SW480 (cell line): ENCODE data around the gene LTC4S.
"Not testable (repeated sequence)": the region's sequence is repeated elsewhere in the genome, so short reads cannot be mapped to it uniquely, and the experiment has no call there.

Source experiments
- DNase-seq: peaks from one replicate; pipeline ENCODE4 v3.0.0-alpha.2; 2016; ENCODE audit warnings: low spot score

Gene LTC4S, protein sequence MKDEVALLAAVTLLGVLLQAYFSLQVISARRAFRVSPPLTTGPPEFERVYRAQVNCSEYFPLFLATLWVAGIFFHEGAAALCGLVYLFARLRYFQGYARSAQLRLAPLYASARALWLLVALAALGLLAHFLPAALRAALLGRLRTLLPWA

DNA sequence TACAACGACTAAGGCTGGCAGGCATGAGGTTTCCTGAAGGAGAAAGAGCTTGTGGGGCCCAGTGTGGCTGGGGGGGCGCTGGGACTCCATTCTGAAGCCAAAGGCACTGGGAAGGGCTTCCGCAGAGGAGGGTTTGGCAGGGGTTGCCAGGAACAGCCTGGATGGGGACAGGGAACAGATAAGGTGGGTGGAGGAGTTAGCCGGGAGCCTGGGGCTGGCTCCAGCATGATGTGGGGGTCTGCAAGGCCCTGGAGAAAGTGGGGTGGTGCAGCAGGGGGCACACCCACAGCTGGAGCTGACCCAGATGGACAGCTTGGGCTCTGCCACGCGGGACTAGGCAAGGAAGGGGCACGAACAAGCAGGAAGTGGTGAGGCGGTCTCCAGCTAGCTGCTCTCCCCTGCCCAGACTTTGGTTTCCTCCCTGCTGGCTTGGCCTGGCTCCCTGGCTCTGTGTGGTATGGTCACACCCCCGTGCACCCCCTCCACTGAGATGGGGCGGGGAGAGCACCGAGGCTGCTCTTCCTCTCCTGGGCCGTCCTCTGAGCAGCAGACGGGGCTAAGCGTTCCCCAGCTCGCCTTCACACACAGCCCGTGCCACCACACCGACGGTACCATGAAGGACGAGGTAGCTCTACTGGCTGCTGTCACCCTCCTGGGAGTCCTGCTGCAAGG lies at the start of gene LTC4S:
LTC4S (plus strand) TSS at position 519 of the 672 bp plus-strand sequence; CDS start at position 614, 95 bp downstream.
- DNase-seq = no peak

DNA sequence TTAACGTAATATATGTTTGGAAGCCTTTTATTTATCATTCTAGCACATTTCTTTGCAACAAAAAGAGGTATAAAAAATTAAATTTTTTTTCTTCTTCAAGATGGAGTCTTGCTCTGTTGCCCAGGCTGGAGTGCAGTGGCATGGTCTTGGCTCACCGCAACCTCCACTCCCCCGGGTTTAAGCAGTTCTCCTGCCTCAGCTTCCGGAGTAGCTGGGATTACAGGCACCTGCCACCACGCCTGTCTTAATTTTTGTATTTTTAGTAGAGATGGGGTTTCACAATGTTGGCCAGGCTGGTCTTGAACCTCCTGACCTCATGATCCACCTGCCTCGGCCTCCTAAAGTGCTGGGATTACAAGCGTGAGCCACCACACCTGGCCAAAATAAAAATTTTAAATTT lies 49.7 kb upstream of the LTC4S start:
- DNase-seq = not testable (repeated sequence)

DNA sequence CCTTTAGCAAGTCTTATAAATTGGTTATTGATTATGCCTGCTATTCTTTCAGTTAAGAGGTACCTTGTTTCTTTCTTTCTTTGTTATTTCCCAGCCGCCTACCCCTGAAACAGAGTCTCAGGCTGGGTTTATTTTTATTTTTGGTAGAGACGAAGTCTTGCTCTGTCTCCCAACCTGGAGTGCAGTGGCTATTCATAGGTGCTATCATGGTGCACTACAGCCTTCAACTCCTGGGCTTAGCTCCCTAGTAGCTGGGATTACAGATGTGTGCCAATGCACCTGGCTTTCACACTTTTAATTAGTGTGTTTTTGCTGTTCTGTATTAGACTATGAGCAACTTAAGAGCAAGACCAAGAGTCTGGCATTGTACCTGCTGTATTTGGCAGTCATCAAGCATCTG lies 46.9 kb upstream of the LTC4S start:
- no peak for DNase-seq

DNA sequence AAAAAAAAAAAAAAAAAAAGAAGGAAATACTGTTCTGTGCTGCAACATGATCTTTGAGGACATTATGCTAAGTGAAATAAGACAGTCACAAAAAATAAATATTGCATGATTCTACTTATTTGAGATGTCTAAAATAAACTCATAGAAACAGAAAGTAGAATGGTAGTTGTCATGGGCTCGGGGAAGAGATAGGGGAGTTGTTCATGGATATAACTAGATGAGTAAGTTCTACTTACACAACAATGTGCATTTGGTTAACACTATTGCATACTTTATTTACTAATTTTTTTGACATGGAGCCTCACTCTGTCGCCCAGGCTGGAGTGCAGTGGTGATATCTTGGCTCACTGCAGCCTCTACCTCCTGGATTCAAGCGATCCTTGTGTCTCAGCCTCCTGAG lies 46.0 kb upstream of the LTC4S start:
- no peak for DNase-seq

DNA sequence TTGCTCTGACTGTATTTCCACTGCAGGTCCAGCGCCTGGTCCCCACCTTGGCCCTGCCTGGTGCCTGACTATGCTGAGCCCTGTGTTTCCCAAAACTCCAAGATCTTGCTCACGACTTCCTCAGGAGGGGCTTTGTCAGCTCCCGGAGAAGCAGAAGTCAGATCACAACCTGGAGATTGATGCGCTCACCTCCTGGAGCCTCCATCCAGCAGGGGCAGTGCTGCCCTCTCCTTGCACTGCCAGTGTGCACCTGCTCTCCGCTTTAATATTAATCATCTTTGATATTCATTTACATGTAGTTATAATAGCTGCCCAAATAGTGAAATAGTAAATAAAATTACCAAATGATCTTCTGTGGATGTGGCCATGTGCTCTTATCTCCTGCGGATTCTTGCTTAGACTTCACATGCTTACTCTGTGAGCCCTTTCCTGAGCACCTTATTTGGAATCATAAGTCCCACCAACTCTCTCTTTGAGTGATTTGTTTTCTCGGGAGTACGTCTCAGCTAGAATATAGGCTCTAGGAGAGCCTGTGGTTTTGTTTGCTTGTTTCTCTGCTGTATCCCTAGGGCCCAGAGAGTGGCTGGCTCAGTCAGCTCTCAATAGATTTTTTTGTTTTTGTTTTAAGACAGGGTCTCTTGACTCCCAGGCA lies 43.8 kb upstream of the LTC4S start:
- DNase-seq = no peak

DNA sequence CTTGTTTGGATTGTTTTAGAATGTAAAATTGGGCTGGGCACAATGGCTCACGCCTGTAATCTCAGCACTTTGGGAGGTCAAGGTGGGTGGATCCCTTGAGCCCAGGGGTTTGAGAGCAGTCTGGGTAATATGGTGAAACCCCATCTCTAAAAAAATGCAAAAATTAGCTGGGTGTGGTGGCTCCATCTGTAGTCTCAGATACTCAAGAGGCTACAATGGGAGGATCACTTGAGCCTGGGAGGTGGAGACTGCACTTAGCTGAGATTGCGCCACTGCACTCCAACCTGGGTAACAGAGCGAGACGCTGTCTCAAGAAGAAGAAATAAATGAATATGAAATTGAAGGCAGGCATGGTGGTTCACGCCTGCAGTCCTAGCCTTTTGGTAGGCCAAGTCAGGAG lies 39.8 kb upstream of the LTC4S start:
- DNase-seq = no peak

DNA sequence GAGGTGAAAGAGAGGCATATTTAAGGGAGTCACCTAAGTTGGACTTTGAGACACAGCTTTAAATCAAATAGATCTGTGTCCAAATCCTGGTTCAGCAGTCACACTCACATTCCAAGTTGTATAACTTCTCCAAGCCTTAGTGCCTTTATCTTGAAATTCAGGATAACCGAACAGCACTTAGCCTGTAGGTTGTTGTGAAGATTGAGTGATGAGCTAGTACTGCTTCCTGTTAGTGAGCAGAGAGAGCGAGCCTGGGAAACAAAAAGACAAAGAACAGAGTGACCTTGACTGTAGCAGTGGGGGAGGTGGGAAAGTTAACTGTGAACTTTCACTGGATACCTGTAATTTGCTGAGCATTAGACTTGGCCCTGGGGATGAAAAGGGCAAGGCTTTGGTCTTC lies 38.8 kb upstream of the LTC4S start:
- DNase-seq = no peak

DNA sequence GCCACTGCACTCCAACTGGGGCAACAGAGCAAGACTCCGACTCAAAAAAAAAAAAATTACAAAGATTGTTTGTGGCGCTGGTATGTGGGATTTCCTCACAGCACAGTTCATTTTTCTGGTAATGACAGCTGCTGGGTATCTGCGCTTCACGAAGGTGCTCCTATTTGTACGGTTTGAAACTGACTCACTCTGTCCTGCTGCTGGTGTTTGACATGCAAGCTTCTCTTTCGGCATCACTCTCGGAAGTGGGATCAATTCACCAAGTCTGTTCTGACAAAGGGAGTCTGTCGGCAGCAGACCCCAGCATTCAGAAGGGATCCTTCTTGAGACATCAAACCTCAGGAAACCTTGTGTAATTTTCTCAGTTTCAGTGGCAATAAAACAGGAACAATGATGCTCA lies 34.8 kb upstream of the LTC4S start:
- DNase-seq = no peak

DNA sequence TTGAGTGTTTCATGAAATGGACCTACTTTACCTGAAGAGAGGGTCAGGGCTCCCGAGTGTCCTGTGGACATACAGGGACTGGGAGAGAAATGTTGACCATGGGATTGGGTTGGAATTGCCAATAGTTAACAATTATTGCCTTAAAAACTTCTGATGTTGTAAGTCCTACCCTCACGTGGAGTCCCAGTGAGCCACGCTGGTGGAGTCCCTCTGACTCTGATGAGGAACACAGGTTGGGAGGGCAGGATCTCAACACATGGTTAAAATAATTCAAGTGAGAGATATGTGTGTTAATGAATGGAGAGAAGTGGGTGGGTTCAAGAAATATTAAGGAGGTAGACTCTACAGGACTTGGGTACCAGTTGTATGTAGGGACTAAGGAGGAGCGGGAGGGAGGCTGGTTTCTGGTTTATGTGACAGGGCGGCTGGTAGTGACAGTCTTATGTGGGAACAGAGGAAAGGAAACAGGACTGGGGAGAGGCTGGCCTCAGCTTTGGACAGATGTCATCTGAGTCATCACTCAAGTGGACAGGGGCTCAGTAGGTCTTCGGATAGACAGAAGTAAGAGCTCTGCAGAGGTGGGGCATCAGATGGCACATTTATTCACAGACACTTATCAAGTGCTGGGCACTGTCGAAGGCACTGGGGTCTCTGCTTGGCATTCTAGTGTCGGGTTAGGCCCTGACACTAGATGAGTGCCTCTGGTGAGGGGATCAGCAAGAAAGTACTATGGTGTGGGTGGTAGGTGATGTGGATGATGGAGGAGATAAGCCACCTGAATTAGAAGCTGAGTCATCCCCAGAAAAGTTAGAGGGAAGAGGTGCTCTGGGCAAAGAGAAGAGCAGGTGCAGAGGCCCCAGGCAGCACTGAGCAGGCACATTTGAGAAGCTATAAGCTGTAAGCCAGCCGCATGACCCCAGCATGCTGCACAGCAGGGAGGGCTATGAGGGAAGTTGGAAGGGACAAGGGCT lies 33.9 kb upstream of the LTC4S start:
- no peak for DNase-seq

DNA sequence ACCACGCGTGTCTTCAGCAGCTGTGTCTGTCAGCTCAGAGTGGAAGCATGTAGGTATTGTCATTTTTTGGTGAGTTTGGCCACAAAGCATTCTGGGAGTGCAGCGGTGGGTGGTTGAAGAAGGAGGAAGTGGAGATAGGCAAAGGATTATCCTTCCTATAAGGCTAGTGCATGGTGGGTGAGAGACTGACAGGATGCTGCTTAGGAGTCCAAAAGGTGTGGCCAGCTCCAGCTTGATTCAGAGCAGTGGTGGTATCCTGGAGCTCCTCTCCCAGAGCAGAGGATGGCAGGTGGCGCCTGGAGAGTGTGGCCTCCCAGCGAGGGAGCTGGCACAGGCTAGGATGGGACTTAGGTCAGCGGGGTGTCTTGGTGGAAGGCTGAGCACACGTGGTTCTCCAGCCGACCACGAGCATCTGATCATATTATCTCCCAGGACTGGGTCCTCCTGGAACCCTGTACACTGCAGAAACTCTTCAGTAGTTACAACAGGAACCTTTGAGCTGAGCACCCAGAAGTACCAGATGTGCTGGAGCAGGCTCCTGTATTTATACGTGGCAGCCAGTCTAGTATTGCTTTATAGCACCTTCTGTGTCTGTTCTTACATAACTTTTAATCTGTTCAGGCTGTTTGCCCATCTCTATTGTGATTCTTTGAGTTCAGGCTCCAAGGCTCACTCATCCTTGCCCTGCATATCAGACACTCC lies 31.6 kb upstream of the LTC4S start:
- DNase-seq = no peak

DNA sequence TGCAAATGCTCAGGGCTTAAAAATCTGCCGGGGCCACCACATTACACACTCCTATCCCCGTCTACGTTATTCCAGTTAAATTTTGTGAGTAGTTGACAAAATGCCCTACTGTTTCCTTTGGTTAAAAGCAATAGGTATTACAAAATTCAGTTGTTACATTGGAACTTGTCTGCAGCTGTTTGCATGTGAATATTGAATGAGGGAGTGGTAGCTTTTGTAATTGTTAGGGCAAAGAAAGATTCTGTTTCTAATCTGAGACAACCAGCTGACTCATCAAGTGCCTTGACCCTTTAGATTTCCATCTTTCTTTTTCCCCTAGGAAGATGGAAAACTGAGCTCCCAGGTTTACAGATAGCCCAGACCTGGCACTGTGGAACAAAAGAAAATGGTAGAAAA lies 31.0 kb upstream of the LTC4S start:
- no peak for DNase-seq

DNA sequence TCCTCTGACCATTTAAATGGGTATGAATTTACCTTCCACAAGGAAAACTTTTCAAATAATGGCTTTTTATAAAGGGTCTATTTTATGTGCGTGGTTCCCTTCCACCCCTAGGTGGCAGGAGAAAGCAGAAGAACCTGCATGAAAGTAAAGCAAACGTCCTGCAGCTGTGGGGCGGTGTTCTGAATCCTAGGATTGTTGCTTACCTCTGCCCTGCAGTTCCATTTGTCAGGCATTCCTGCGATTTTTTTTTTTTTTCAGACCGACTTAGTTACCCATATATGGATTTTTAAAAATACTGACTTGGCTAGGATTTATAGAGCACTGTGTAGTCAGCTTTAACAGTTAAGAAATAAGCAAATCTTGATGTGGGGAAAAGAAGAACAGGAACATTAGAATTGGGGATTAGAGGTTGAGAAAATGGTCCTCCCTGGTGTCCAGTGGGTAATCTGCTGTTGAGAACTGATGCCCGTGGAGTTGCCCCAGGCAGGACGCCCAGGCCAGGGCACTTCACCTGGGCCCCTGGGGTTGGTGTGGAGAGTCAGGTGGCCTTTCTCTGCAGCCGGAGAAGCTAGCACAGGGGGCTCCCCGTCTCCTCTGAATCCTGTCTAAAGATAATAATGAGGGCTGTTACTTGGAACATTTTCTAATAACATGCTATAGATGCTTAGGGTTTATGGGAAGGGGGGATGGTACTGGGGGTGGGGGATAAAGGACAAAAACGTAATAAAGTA lies 30.4 kb upstream of the LTC4S start:
- DNase-seq = peak; percentile 83

DNA sequence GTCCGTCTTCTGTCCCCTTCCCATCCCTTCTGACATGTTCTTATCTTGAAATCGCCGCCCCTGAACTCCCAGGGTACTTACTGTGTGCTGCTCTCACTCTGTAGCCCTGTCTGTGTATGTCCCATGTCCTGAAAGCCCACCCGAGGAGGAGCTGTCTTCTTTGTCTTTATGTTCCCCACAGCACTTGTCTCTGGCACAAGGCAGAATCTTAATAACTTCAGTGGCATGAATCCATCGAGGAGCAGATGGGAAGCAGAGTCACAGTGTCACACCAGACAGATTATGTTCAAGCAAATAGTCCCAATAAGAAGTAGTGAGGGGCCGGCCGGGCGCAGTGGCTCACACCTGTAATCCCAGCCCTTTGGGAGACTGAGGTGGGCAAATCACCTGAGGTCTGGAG lies 29.7 kb upstream of the LTC4S start:
- DNase-seq = no peak

DNA sequence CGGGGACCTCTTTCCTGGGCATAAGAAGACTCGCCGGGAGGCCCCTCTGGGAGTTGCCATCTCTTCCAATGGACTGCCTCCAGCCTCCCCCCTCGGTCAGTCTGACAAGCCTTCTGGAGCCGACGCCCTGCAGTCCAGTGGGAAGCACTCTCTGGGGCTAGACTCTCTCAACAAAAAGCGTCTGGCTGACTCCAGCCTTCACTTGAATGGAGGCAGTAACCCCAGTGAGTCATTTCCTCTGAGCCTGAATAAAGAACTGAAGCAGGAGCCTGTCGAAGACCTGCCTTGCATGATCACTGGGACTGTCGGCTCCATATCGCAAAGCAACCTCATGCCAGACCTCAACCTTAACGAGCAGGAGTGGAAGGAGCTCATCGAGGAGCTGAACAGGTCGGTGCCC lies 28.4 kb upstream of the LTC4S start:
- peak; percentile 36 for DNase-seq

DNA sequence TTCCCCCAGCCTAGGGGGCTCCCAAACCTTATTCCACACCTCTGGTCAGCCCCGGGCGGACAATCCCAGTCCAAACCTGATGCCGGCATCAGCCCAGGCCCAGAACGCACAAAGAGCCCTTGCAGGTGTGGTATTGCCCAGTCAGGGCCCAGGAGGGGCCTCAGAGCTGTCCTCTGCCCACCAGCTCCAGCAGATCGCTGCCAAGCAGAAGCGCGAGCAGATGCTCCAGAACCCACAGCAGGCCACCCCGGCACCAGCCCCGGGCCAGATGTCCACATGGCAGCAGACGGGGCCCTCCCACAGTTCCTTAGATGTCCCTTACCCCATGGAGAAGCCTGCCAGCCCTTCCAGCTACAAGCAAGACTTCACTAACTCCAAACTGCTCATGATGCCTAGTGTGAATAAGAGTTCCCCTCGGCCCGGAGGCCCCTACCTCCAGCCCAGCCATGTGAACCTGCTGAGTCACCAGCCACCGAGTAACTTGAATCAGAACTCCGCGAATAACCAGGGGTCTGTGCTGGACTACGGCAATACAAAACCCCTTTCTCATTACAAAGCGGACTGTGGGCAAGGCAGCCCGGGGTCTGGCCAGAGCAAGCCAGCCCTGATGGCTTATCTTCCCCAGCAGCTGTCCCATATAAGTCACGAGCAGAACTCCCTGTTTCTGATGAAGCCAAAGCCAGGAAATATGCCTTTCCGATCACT lies 27.6 kb upstream of the LTC4S start:
- no peak for DNase-seq

DNA sequence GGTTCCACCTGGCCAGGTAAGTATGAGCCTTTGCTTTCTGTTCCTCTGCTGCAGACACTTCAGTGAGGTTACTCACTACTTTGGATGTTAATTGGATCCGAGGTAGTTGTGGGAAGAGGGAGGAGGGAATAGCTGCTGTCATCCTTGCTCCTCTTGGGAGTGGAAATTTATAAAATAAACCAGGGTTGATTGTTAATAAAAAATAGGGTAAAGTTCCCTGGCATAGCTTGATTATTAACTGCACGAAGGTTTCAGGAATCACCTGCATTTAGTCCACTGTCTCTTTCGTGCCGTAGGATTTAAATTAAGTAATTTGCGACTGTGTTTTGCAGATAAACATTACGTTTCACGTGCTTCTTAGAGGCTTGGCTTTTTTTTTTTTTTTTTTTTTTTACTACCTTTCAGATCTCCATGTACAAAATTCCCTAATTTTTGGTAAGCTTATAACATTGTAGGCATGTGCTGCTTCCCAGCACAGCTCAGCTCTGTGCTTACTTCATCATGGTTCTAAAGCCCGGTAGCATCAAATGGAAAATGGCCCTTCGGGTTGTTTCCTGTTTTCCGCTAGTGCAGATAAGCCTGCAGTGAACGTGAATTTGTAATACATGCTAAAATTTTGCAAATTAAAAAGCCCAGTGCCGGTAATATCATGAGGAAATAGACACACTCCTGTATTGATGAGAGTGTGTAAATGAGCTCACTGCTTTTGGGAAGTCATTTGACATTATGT lies 26.9 kb upstream of the LTC4S start:
- no peak for DNase-seq

DNA sequence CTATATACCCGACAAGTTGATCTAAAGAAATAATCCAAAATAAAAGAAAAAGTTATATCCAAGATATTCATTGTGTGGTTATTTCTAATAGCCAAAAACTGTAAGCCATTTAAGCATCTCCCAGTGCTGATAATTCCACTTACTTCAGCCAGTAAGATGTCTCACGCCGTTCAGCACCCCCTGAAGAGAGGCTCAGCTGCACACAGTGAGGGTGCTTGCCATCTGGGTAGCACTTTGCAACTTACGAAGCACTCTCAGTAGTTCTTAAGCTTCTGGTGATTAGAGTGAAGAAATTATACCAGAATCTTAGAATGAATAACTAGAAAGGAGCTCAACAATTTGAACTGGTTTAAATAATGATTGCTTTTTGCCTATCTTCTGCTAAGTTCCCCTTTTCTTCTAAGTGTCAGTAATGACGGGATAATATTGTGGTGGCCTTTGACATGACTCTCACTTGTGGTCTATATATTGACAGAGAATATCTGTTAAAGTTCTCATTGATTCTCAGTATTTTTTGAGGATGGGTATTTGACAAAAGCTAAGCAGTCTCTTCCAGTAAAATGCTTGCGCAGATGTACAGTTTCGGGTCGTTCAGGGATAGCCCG lies 26.2 kb upstream of the LTC4S start:
- DNase-seq = no peak

DNA sequence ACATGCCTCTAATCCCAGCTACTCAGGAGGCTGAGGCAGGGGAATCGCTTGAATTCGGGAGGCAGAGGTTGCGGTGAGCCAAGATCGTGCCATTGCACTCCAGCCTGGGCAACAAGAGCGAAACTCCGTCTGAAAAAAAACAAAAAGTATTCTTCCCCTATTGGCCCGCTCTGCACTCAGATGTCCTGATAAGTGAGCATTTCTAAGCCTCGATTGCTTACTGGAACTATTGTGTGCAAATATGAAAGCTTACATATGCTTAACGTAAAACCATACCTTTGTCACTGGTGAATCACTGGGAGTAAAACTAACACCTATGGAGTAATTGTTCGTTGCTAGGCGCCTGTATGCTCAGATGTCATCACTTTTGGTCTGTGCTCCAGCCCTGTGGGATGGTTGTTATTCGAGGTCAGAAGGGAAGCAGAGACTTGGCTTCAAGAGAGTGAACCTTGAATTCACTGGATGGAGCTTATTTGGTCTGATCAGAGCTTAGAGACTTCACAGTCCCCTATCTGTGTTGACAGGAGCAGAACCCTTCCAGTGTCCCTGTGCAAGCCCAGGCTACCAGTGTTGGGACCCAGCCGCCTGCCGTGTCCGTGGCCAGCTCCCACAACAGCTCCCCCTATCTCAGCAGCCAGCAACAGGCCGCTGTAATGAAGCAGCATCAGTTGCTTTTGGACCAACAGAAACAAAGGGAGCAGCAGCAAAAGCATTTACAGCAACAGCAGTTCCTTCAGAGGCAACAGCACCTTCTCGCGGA lies 25.3 kb upstream of the LTC4S start:
- no peak for DNase-seq

DNA sequence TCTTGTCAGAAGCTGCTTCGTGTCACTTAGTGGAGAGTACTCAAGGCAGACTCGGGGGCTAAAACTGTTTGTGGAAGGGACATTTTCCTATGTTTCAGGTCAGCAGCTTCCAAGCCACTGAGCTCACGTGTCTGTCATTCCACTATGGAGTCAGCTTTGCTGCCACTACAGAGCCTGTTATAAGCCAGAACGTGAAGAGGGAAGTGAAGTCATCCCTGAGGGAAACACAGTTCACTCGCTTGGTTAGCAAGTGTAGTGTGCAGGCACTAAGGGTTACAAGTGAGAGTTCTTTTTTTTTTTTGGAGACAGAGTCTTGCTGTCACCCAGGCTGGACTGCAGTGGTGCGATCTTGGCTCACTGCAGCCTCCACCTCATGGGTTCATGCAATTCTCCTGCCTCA lies 24.5 kb upstream of the LTC4S start:
- DNase-seq = no peak
